ENCODE measurements around the gene AIFM2. TPM values are rescaled to one million over a fixed set of nuclear protein-coding genes. Genes with fewer than 3 reads are reported as not detected.
"Not testable (repeated sequence)": the region's sequence is repeated elsewhere in the genome, so short reads cannot be mapped to it uniquely, and the experiment has no call there.

AIFM2 gene
- total RNA-seq, 5 donors from 2014 or later (not counting 1 experiment from before 2014, with no cell fraction given): 3.2 to 5.8 (median 5.1) TPM

GRCh38 chr10:70111496-70111895 is 21.1 kb downstream of the AIFM2 start:
- ChIA-PET CTCF (no interaction called here), POLR2A (no interaction called here)
- H3K9me3 ChIP-seq: no peaks in the 10 kb centered on the region
- peaks cover 5 to 46% of the 10 kb centered on the region in 2 donors for H3K36me3 ChIP-seq (ENCODE audit: control insufficient read depth in 2 of 2, extremely low read depth in 1 of 2, insufficient read depth in 1 of 2, low read length in 1 of 2)
- Mint-ChIP-seq H3K36me3 (peaks cover 26% of the 10 kb centered on the region), H3K4me3 (no peak overlapping the region), H3K27ac (no peak overlapping the region), H3K9me3 (no peaks in the 10 kb centered on the region), H3K27me3 (no peaks in the 10 kb centered on the region), H3K4me1 (peaks cover 7 to 8% (median 7%) of the 10 kb centered on the region in 3 donors)
- no peak for ATAC-seq (replicated peaks in 1 of 4)
- DNase-seq: no peak
- WGBS (ENCODE audit: insufficient coverage): 98% methylated on average over 14 of the region's 22 CpGs
- H3K4me3 ChIP-seq (ENCODE audit: control insufficient read depth in 1 of 2, extremely low read depth in 1 of 2, low read length in 1 of 2): no peak overlapping the region
- H3K27me3 ChIP-seq (replicated peaks in 1 of 2; ENCODE audit: control insufficient read depth in 2 of 2, extremely low read depth in 1 of 2, insufficient read depth in 2 of 2, low read length in 1 of 2): no peaks in the 10 kb centered on the region
- H3K4me1 ChIP-seq (ENCODE audit: control insufficient read depth in 1 of 2, extremely low read depth in 1 of 2, insufficient read depth in 2 of 2, low read length in 2 of 2): peaks cover 0 to 7% of the 10 kb centered on the region in 2 experiments
- H3K27ac ChIP-seq (ENCODE audit: low read length): no peak overlapping the region

DNA sequence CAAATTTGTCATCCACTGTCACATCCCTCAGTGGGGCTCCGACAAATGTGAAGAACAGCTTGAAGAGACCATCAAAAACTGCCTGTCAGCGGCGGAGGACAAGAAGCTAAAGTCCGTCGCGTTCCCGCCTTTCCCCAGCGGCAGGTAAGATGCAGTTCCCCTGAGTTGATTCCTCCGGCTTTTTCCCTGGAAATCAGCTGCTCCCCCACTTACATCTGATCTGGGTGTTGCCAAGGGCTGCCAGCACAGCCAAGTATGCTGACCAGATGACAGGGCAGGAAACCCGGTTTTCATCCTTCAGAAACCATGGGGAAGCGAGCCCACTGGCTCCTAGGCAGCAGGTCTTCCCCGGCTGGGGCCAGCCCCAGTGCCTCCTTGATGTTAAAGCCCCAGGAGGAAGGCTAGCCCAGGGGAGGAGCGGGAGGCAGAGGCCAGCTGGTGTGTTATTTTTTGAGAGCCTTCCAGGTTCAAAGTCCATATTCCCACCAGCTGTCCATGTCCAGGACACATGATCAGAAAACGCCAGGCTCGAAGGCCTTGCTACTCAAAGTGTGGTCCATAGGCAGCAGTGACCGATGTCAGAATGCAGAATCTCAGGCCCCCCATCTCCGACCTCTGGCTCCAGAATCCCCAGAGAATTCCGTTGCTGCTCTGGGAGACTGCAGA is 23.4 kb downstream of the AIFM2 start:
- Histone ChIP-seq H3K4me3 (ENCODE audit: control insufficient read depth in 1 of 2, extremely low read depth in 1 of 2, low read length in 1 of 2) (no peak overlapping the region), H3K36me3 (ENCODE audit: control insufficient read depth in 2 of 2, extremely low read depth in 1 of 2, insufficient read depth in 1 of 2, low read length in 1 of 2) (peaks cover 5 to 47% of the 10 kb centered on the region in 2 donors), H3K27ac (ENCODE audit: low read length) (no peak overlapping the region), H3K27me3 (replicated peaks in 1 of 2; ENCODE audit: control insufficient read depth in 2 of 2, extremely low read depth in 1 of 2, insufficient read depth in 2 of 2, low read length in 1 of 2) (no peaks in the 10 kb centered on the region), H3K9me3 (no peaks in the 10 kb centered on the region), H3K4me1 (ENCODE audit: control insufficient read depth in 1 of 2, extremely low read depth in 1 of 2, insufficient read depth in 2 of 2, low read length in 2 of 2) (no peaks in the 10 kb centered on the region)
- Mint-ChIP-seq H3K27me3 (no peaks in the 10 kb centered on the region), H3K9me3 (no peaks in the 10 kb centered on the region), H3K27ac (peak overlapping the region in 1 of 2 donors; percentile 18), H3K4me1 (peaks cover 0 to 2% (median 0%) of the 10 kb centered on the region in 3 donors), H3K36me3 (peaks cover 23% of the 10 kb centered on the region), H3K4me3 (no peak overlapping the region)
- ChIA-PET POLR2A (no interaction called here), CTCF (no interaction called here)
- DNase-seq (no peak), ATAC-seq (replicated peaks in 1 of 4) (no peak)
- 96% methylated on average over 16 of the region's 18 CpGs for WGBS (ENCODE audit: insufficient coverage)

- no peak overlapping the region for H3K4me3 Mint-ChIP-seq
- ChIA-PET CTCF (no interaction called here), POLR2A (no interaction called here)
- H3K27me3 ChIP-seq (replicated peaks in 1 of 2; ENCODE audit: control insufficient read depth in 2 of 2, extremely low read depth in 1 of 2, insufficient read depth in 2 of 2, low read length in 1 of 2): no peaks in the 10 kb centered on the region
- no peaks in the 10 kb centered on the region for H3K9me3 Mint-ChIP-seq
- WGBS (ENCODE audit: insufficient coverage): 94% methylated on average over 19 of the region's 22 CpGs
- peaks cover 20% of the 10 kb centered on the region for H3K36me3 Mint-ChIP-seq
- no peak overlapping the region for H3K27ac ChIP-seq (ENCODE audit: low read length)
- no peaks in the 10 kb centered on the region for H3K9me3 ChIP-seq
- peaks cover 0 to 2% (median 0%) of the 10 kb centered on the region in 3 donors for H3K4me1 Mint-ChIP-seq
- peak overlapping the region in 1 of 2 donors; percentile 4 for H3K27ac Mint-ChIP-seq
- H3K36me3 ChIP-seq (ENCODE audit: control insufficient read depth in 2 of 2, extremely low read depth in 1 of 2, insufficient read depth in 1 of 2, low read length in 1 of 2): peaks cover 5 to 47% of the 10 kb centered on the region in 2 donors
- DNase-seq: peak in 3 of 35 experiments; percentile 6 to 34 (median 12)
- no peaks in the 10 kb centered on the region for H3K27me3 Mint-ChIP-seq
- H3K4me1 ChIP-seq (ENCODE audit: control insufficient read depth in 1 of 2, extremely low read depth in 1 of 2, insufficient read depth in 2 of 2, low read length in 2 of 2): no peaks in the 10 kb centered on the region
- ATAC-seq (replicated peaks in 1 of 4): no peak
- no peak overlapping the region for H3K4me3 ChIP-seq (ENCODE audit: control insufficient read depth in 1 of 2, extremely low read depth in 1 of 2, low read length in 1 of 2)
Observed at GRCh38 chr10:70106958-70107791, 25.4 kb downstream of the AIFM2 start.

- Mint-ChIP-seq H3K27me3 (no peaks in the 10 kb centered on the region), H3K4me3 (no peak overlapping the region), H3K4me1 (peaks cover 4 to 8% (median 5%) of the 10 kb centered on the region in 3 donors), H3K27ac (no peak overlapping the region), H3K9me3 (no peaks in the 10 kb centered on the region), H3K36me3 (peaks cover 49% of the 10 kb centered on the region)
- ChIA-PET POLR2A (no interaction called here), CTCF (no interaction called here)
- Histone ChIP-seq H3K4me1 (ENCODE audit: control insufficient read depth in 1 of 2, extremely low read depth in 1 of 2, insufficient read depth in 2 of 2, low read length in 2 of 2) (no peaks in the 10 kb centered on the region), H3K36me3 (ENCODE audit: control insufficient read depth in 2 of 2, extremely low read depth in 1 of 2, insufficient read depth in 1 of 2, low read length in 1 of 2) (peaks cover 0 to 56% of the 10 kb centered on the region in 2 donors), H3K27me3 (replicated peaks in 1 of 2; ENCODE audit: control insufficient read depth in 2 of 2, extremely low read depth in 1 of 2, insufficient read depth in 2 of 2, low read length in 1 of 2) (no peaks in the 10 kb centered on the region), H3K9me3 (no peaks in the 10 kb centered on the region), H3K27ac (ENCODE audit: low read length) (no peak overlapping the region), H3K4me3 (ENCODE audit: control insufficient read depth in 1 of 2, extremely low read depth in 1 of 2, low read length in 1 of 2) (no peak overlapping the region)
- DNase-seq (no peak), ATAC-seq (replicated peaks in 1 of 4) (no peak)
- 100% methylated on average over 1 of the region's 3 CpGs for WGBS (ENCODE audit: insufficient coverage)
Observed at GRCh38 chr10:70101668-70102067, 31.0 kb downstream of the AIFM2 start.

DNA sequence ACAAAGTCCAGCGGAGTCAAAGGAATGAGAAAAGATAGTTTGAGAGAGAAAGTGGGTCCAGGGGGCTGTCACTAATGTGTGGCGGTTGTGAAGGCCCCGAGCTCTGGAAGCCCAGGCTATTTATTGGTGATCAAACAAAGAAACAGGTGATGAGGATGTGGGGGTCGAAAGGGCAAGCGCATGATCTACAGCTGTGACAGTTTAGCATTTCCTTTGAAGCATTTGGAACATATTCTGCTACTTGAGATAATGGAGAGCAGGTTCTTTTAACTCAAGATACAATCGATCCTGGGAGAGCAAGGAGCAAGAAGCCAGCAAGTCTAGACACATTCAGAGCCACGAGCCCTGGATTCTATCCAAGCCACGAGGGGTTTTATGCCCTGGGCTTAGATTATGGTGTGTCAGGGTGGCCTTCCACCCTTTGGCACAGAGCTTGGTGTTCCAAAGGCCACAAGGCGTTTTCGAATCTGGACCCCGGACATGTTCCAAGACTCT is 31.5 kb downstream of the AIFM2 start:
- DNase-seq; H3K27me3 Mint-ChIP-seq; CTCF ChIA-PET; H3K27ac ChIP-seq (ENCODE audit: low read length); H3K4me1 ChIP-seq (ENCODE audit: control insufficient read depth in 1 of 2, extremely low read depth in 1 of 2, insufficient read depth in 2 of 2, low read length in 2 of 2); H3K27me3 ChIP-seq (replicated peaks in 1 of 2; ENCODE audit: control insufficient read depth in 2 of 2, extremely low read depth in 1 of 2, insufficient read depth in 2 of 2, low read length in 1 of 2); H3K4me3 Mint-ChIP-seq; POLR2A ChIA-PET; H3K9me3 Mint-ChIP-seq; H3K27ac Mint-ChIP-seq; ATAC-seq (replicated peaks in 1 of 4); H3K4me3 ChIP-seq (ENCODE audit: control insufficient read depth in 1 of 2, extremely low read depth in 1 of 2, low read length in 1 of 2); H3K9me3 ChIP-seq: not testable (repeated sequence)
- Mint-ChIP-seq H3K36me3 (peaks cover 52% of the 10 kb centered on the region), H3K4me1 (peaks cover 7 to 12% (median 8%) of the 10 kb centered on the region in 3 donors)
- peaks cover 0 to 58% of the 10 kb centered on the region in 2 donors for H3K36me3 ChIP-seq (ENCODE audit: control insufficient read depth in 2 of 2, extremely low read depth in 1 of 2, insufficient read depth in 1 of 2, low read length in 1 of 2)
- WGBS (ENCODE audit: insufficient coverage): 81% methylated on average over 8 of the region's 11 CpGs

- Mint-ChIP-seq H3K4me1 (peaks cover 29 to 35% (median 32%) of the 10 kb centered on the region in 3 donors), H3K36me3 (peaks cover 49% of the 10 kb centered on the region), H3K27ac (no peak overlapping the region), H3K27me3 (no peaks in the 10 kb centered on the region), H3K4me3 (no peak overlapping the region), H3K9me3 (no peaks in the 10 kb centered on the region)
- Histone ChIP-seq H3K4me3 (ENCODE audit: control insufficient read depth in 1 of 2, extremely low read depth in 1 of 2, low read length in 1 of 2) (no peak overlapping the region), H3K9me3 (no peaks in the 10 kb centered on the region), H3K36me3 (ENCODE audit: control insufficient read depth in 2 of 2, extremely low read depth in 1 of 2, insufficient read depth in 1 of 2, low read length in 1 of 2) (peaks cover 0 to 59% of the 10 kb centered on the region in 2 donors), H3K4me1 (ENCODE audit: control insufficient read depth in 1 of 2, extremely low read depth in 1 of 2, insufficient read depth in 2 of 2, low read length in 2 of 2) (peaks cover 5 to 15% of the 10 kb centered on the region in 2 experiments), H3K27ac (ENCODE audit: low read length) (no peak overlapping the region), H3K27me3 (replicated peaks in 1 of 2; ENCODE audit: control insufficient read depth in 2 of 2, extremely low read depth in 1 of 2, insufficient read depth in 2 of 2, low read length in 1 of 2) (no peaks in the 10 kb centered on the region)
- WGBS (ENCODE audit: insufficient coverage): no CpG with 5 or more reads among the region's 3 CpGs
- CTCF ChIA-PET: no interaction called here
- no peak for ATAC-seq (replicated peaks in 1 of 4)
- POLR2A ChIA-PET: no interaction called here
- no peak for DNase-seq
Observed at GRCh38 chr10:70098271-70098670, 34.4 kb downstream of the AIFM2 start.
